NCI-H2227 treated with DMSO at 0.1 percent for 48 hours (cell line): Measurements from ENCODE around the gene TIMM23B.
"Not testable (repeated sequence)": the region's sequence is repeated elsewhere in the genome, so short reads cannot be mapped to it uniquely, and the experiment has no call there.

Experiments used
- DNase-seq: peaks from one replicate; lab custom pipeline; 2025; lab: John Stamatoyannopoulos, UW

Gene TIMM23B

GRCh38 chr10:49977756-49978155, 35.9 kb downstream of the TIMM23B start:
- DNase-seq: not testable (repeated sequence)

GRCh38 chr10:49987207-49987606, 45.4 kb downstream of the TIMM23B start:
- not testable (repeated sequence) for DNase-seq

GRCh38 chr10:49988376-49988775, 46.5 kb downstream of the TIMM23B start, which contains the start of gene AGAP6:
Gene AGAP6 (plus strand): TSS chr10:49988406. CDS start chr10:49988716, 310 bp downstream.
- not testable (repeated sequence) for DNase-seq

GRCh38 chr10:49995321-49995720, 53.5 kb downstream of the TIMM23B start:
- DNase-seq: not testable (repeated sequence)

- DNase-seq: not testable (repeated sequence)
These were observed 72.2 kb downstream of the TIMM23B start for GRCh38 chr10:50014024-50014423.

GRCh38 chr10:50015596-50016220, 73.9 kb downstream of the TIMM23B start:
- DNase-seq: not testable (repeated sequence)

GRCh38 chr10:50016926-50017325, 75.1 kb downstream of the TIMM23B start:
- not testable (repeated sequence) for DNase-seq

GRCh38 chr10:50017646-50018045, 75.8 kb downstream of the TIMM23B start:
- DNase-seq: not testable (repeated sequence)

- DNase-seq: not testable (repeated sequence)
These were observed 77.4 kb downstream of the TIMM23B start for GRCh38 chr10:50019279-50019678.

- DNase-seq: not testable (repeated sequence)
These were observed 78.7 kb downstream of the TIMM23B start for GRCh38 chr10:50020451-50021024.

GRCh38 chr10:50021646-50022045, 79.8 kb downstream of the TIMM23B start:
- DNase-seq: no peak
